Tibial artery (tissue), 4 donors: ENCODE measurements around the gene EEPD1.
"Not testable (repeated sequence)": the region's sequence is repeated elsewhere in the genome, so short reads cannot be mapped to it uniquely, and the experiment has no call there.

Experiments
- DNase-seq, 2 donors: peaks; one replicate each; pipeline ENCODE4 v3.0.0-alpha.2; 2019
- H3K27ac ChIP-seq, 2 donors: fragments of 200-600 bp; sonication (generic) in 1 of 2; 1 replicate in 1 of 2; 2 replicates in 1 of 2; pipeline ENCODE4 v1.5.1; 2018 to 2019; ENCODE audit warnings: mild to moderate bottlenecking in 1 of 2
- H3K27me3 ChIP-seq, 2 donors: fragments of 200-600 bp; sonication (generic) in 1 of 2; one replicate each; pipeline versions ENCODE4 v1.5.1 to v1.6.0; 2016 to 2019
- H3K36me3 ChIP-seq, 3 donors: fragments of 200-600 bp; sonication (generic) in 2 of 3; one replicate each; pipeline ENCODE4 v1.5.1; 2016 to 2019; ENCODE audit warnings: mild to moderate bottlenecking in 2 of 3
- H3K4me1 ChIP-seq, 4 donors: fragments of 200-600 bp; sonication (generic) in 2 of 4; 1 replicate in 3 of 4; 2 replicates in 1 of 4; pipeline ENCODE4 v1.5.1; 2016 to 2019
- H3K4me3 ChIP-seq, 2 donors: fragments of 200-600 bp; sonication (generic) in 1 of 2; 1 replicate in 1 of 2; 2 replicates in 1 of 2; pipeline ENCODE4 v1.5.1; 2018 to 2019; ENCODE audit warnings: mild to moderate bottlenecking in 2 of 2
- H3K9me3 ChIP-seq, 3 donors: fragments of 200-600 bp; sonication (generic) in 1 of 3; one replicate each; pipeline ENCODE4 v1.5.1; 2016 to 2019
- CTCF ChIP-seq, 2 experiments: fragments of 200-600 bp in 1 of 2; fragments of 450-650 bp in 1 of 2; IDR thresholded peaks; one replicate each; pipeline ENCODE4 v1.5.1; 2017 to 2019; ENCODE audit warnings: antibody characterized with exemption in 2 of 2, mild to moderate bottlenecking in 1 of 2, moderate library complexity in 1 of 2
- intact Hi-C: fragments of 100-400 bp; cut with DNase I; formaldehyde crosslinking; loops from one replicate; pipeline ENCODE4 v1.15.0; 2023; ENCODE audit warnings: low total_unique reads

Gene EEPD1

DNA sequence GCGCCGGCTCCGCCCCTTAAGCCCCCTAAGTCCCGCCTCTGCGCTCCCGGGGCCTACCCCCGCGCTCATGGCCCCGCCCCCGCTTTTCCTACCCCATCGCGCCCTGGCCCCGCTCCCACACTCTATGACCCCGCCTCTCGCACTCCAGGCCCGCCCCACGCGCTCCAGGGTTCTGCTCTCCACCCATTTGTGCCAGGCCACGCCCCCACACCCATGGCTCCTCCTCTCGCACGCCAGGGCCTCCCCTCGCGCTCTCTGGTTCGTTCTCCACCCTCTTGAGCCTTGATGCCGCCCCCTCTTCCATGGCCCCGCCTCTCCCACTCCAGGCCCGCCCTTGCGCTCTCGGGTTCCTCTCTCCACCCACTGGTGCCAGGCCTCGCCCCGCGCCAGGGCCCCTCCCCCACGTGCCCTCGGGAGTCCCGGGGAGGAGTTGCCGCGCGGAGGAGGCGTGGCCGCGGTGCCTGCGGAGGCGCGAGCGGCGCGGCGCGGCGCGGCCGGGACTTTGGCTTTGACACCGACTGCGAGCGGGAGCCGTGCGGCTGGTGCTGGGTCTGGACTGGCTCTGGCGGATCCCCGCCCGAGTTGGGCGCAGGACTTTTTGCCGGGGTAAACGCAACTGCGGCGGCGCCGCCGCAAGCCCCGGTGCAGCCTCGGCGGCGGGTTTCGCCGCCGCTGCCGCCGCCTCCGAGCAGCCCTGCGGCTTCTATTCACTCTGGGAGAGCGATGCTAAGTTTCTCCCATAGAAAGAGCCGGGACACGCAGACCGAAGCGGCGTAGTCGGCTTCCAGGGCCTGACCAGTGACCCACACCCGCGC, at the start of gene EEPD1:
TSS of gene EEPD1 (plus strand) at position 499 of the 815 bp plus-strand sequence. CDS start 1,071 bp downstream, outside the sequence.
- peak within 1 kb of the TSS; percentile 65 to 84 for H3K4me3 ChIP-seq
- no peaks in the 10 kb centered on the region for H3K27me3 ChIP-seq
- H3K27ac ChIP-seq: peak within 1 kb of the TSS; percentile 84 to 87
- H3K9me3 ChIP-seq: peaks cover 0 to 7% (median 7%) of the 10 kb centered on the region in 3 donors
- H3K36me3 ChIP-seq: no peaks in the 10 kb centered on the region
- peak; percentile 100 for DNase-seq
- H3K4me1 ChIP-seq: peaks cover 4 to 47% (median 40%) of the 10 kb centered on the region in 4 donors
- no peak for TF ChIP-seq CTCF (IDR thresholded peaks at IDR 0.05)
- intact Hi-C loops: loop anchor here (10.0 kb wide), 2 partner anchors 132 to 168 kb away; no protein-coding TSS in a partner anchor

- Histone ChIP-seq H3K27ac (no peak overlapping the region), H3K9me3 (no peaks in the 10 kb centered on the region), H3K4me3 (no peak overlapping the region), H3K27me3 (no peaks in the 10 kb centered on the region), H3K4me1 (no peaks in the 10 kb centered on the region), H3K36me3 (no peaks in the 10 kb centered on the region)
- no peak for TF ChIP-seq CTCF (IDR thresholded peaks at IDR 0.05)
- DNase-seq: no peak
- intact Hi-C loops: no loop called here
Measured at GRCh38 chr7:36103837-36104561, 49.1 kb upstream of the EEPD1 start.

DNA sequence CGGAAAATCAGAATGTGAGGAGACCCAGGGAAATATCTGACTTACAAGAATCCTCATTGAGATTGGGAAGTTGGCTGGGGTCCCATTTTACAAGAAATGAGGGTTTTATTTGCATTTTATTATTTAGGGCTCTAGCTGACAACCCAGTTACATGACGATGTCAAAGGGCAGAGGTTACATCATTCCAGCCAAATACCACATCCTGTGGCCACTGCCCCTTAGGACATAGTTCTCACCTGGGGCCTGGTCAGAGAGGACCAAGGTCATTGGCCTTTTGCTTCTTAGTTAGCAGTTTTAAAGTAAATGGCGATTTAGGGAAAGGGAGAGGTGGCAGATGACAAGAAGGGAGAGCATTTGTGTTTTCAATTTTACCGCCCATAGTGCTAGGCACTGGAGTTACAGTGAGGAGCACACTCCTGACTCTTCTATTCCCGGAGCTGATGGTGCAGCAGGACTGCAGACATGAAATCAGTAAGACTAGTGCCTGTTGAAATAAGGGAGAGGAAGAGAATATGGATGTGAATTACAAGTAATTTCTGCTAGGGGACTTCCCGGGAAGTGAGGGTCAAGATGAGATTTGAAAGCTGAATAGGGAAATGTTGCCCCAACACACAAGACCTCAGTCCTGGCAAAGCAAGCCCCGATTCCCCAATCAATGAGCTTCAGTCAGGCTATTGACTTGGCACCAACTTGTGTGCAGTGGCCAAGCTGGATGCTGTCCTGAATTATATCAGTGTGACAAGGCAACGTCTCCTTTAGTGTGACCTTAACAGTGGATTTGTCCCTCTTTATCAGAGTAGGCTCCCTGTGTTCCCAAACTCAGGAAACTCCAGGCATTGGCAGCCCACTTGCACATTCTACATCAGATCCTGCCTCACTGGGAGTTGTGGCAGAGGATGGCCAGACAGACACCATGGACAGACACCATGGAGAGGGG, 45.8 kb upstream of the EEPD1 start:
- H3K27me3 ChIP-seq, H3K4me3 ChIP-seq, H3K36me3 ChIP-seq, DNase-seq, H3K4me1 ChIP-seq, intact Hi-C loops, H3K27ac ChIP-seq, H3K9me3 ChIP-seq: not testable (repeated sequence)

GRCh38 chr7:36107926-36108631, 45.0 kb upstream of the EEPD1 start:
- no peaks in the 10 kb centered on the region for H3K27me3 ChIP-seq
- no peaks in the 10 kb centered on the region for H3K36me3 ChIP-seq
- intact Hi-C loops: no loop called here
- H3K9me3 ChIP-seq: no peaks in the 10 kb centered on the region
- H3K4me1 ChIP-seq: no peaks in the 10 kb centered on the region
- H3K4me3 ChIP-seq: no peak overlapping the region
- no peak overlapping the region for H3K27ac ChIP-seq
- DNase-seq: no peak
- TF ChIP-seq CTCF (IDR thresholded peaks at IDR 0.05): no peak

DNA sequence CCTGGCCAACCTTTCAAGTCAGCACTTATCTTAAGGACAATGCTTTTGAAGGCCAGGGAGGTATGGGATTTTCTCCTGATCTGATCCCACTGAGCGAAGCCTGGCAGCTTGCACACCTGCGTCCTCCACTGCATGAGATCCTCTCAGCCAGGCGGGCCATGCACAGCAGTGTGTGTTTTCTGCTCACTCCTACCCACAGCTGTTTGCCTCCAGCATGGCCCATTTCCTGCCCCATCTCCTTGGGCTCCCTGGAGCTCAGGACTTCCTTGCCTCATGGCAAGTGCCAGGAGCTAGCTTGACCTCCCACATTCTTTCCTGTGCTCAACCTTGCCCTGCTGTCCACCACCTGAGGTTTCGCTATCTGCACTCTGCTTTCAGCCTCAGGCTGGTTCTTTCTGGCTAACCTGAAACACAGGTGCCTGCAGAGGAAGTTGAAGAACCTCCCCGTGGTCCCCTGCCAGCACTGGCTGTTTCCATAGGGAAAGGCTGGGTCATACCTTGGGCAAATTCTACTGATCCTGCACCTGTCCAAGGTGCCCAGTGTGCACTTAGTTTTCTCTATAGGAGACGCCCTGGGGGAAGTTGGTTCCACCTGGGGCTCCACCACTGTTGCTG, 43.9 kb upstream of the EEPD1 start:
- DNase-seq: no peak
- H3K9me3 ChIP-seq: no peaks in the 10 kb centered on the region
- H3K36me3 ChIP-seq: no peaks in the 10 kb centered on the region
- H3K4me1 ChIP-seq: no peaks in the 10 kb centered on the region
- intact Hi-C loops: no loop called here
- no peaks in the 10 kb centered on the region for H3K27me3 ChIP-seq
- H3K27ac ChIP-seq: no peak overlapping the region
- no peak overlapping the region for H3K4me3 ChIP-seq
- TF ChIP-seq CTCF (IDR thresholded peaks at IDR 0.05): no peak
